ENCODE data around the gene NPEPPS. TPM values are rescaled to one million over a fixed set of nuclear protein-coding genes. Genes with fewer than 3 reads are reported as not detected.

The NPEPPS gene
- total and polyA plus RNA-seq, 2 of the 13 experiments (the other 11 are each of a cell fraction or from before 2014, with no cell fraction given): 53.5 to 127 TPM

DNA sequence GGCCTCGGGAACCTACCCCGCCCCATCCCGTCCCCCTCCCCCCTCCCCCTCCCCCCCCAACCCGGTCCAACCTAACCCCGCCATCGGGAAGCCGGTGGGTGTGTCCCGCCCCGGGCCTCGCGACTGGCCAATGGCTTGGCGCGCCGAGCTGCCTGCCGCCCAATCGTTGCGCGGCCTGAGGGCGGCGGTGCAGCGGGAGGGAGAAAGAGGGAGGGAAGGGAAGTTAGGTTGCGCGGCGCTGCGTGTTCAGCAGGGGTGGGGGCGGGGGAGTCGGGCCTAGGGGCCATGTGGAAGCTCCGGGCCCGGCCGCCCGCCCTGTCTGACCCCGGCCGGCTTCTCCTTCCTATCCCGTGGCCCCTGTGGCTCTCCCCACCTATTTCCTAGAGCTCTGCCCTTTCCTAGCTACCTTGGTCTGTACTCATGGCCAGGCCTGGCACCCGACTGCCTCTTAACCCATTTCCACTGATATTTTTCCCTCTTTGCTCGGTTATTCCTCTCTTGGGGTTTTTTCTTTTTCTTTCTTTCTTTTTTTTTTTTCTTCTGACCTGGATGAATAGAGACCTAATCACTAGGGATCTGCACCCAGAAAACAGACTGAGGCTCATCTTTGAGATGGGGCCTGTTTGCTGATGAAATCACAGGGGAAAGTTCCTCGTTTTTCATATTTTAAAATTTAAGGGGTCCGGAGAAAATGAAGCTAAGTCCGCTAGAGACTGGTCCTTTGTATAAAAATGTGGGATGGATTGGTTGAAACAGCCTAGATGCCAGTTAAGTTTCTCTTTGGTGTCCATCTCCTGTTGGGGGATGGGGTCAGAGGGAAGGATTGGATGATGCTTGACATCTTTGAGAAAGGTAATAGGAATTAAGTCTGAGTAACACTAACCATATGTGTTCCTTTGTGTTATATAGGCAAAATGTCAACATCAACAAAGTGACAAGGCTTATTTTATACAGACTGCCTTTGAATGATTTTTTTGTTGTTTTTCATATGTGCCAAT is 119.9 kb downstream of the NPEPPS start (continued):
- TF ChIP-seq, protein P1, sequence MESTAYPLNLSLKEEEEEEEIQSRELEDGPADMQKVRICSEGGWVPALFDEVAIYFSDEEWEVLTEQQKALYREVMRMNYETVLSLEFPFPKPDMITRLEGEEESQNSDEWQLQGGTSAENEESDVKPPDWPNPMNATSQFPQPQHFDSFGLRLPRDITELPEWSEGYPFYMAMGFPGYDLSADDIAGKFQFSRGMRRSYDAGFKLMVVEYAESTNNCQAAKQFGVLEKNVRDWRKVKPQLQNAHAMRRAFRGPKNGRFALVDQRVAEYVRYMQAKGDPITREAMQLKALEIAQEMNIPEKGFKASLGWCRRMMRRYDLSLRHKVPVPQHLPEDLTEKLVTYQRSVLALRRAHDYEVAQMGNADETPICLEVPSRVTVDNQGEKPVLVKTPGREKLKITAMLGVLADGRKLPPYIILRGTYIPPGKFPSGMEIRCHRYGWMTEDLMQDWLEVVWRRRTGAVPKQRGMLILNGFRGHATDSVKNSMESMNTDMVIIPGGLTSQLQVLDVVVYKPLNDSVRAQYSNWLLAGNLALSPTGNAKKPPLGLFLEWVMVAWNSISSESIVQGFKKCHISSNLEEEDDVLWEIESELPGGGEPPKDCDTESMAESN (CRISPR knock-in tag; conservative IDR thresholded peaks at IDR 0.05): peak; percentile 81
- TF ChIP-seq KLF12 (CRISPR knock-in tag; IDR thresholded peaks at IDR 0.05; ENCODE audit: borderline replicate concordance) (0 out of 2 replicates have a peak, but pooled peaks have one; percentile 38), ZNF891 (CRISPR knock-in tag; IDR thresholded peaks at IDR 0.05) (no peak), ERF (CRISPR knock-in tag; IDR thresholded peaks at IDR 0.05) (peak; percentile 52), IKZF4 (CRISPR knock-in tag; IDR thresholded peaks at IDR 0.05; ENCODE audit: borderline replicate concordance, low read depth, not compliant biosample characterization) (no peak), ZNF446 (CRISPR knock-in tag; IDR thresholded peaks at IDR 0.05) (0 out of 2 replicates have a peak, but pooled peaks have one; percentile 56), ZNF850 (CRISPR knock-in tag; conservative IDR thresholded peaks at IDR 0.05) (no peak)
- TF ChIP-seq, protein P2, sequence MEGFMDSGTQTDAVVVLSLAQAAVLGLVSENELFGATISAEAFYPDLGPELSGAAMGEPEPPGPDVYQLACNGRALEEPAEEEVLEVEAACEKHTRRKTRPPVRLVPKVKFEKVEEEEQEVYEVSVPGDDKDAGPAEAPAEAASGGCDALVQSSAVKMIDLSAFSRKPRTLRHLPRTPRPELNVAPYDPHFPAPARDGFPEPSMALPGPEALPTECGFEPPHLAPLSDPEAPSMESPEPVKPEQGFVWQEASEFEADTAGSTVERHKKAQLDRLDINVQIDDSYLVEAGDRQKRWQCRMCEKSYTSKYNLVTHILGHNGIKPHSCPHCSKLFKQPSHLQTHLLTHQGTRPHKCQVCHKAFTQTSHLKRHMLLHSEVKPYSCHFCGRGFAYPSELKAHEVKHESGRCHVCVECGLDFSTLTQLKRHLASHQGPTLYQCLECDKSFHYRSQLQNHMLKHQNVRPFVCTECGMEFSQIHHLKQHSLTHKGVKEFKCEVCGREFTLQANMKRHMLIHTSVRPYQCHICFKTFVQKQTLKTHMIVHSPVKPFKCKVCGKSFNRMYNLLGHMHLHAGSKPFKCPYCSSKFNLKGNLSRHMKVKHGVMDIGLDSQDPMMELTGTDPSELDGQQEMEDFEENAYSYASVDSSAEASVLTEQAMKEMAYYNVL (CRISPR knock-in tag; IDR thresholded peaks at IDR 0.05; ENCODE audit: borderline replicate concordance): peak; percentile 69; the same call in 1 of the 2 replicates
- TF ChIP-seq, protein P3, sequence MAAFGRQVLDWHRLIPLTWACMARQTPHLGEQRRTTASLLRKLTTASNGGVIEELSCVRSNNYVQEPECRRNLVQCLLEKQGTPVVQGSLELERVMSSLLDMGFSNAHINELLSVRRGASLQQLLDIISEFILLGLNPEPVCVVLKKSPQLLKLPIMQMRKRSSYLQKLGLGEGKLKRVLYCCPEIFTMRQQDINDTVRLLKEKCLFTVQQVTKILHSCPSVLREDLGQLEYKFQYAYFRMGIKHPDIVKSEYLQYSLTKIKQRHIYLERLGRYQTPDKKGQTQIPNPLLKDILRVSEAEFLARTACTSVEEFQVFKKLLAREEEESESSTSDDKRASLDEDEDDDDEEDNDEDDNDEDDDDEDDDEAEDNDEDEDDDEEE (CRISPR knock-in tag; IDR thresholded peaks at IDR 0.05): 0 out of 2 replicates have a peak, but pooled peaks have one; percentile 44
- TF ChIP-seq, protein P4, sequence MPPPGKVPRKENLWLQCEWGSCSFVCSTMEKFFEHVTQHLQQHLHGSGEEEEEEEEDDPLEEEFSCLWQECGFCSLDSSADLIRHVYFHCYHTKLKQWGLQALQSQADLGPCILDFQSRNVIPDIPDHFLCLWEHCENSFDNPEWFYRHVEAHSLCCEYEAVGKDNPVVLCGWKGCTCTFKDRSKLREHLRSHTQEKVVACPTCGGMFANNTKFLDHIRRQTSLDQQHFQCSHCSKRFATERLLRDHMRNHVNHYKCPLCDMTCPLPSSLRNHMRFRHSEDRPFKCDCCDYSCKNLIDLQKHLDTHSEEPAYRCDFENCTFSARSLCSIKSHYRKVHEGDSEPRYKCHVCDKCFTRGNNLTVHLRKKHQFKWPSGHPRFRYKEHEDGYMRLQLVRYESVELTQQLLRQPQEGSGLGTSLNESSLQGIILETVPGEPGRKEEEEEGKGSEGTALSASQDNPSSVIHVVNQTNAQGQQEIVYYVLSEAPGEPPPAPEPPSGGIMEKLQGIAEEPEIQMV (CRISPR knock-in tag; IDR thresholded peaks at IDR 0.05; ENCODE audit: low read depth): peak; percentile 30; the same call in 1 of the 2 replicates
- TF ChIP-seq, protein P5, sequence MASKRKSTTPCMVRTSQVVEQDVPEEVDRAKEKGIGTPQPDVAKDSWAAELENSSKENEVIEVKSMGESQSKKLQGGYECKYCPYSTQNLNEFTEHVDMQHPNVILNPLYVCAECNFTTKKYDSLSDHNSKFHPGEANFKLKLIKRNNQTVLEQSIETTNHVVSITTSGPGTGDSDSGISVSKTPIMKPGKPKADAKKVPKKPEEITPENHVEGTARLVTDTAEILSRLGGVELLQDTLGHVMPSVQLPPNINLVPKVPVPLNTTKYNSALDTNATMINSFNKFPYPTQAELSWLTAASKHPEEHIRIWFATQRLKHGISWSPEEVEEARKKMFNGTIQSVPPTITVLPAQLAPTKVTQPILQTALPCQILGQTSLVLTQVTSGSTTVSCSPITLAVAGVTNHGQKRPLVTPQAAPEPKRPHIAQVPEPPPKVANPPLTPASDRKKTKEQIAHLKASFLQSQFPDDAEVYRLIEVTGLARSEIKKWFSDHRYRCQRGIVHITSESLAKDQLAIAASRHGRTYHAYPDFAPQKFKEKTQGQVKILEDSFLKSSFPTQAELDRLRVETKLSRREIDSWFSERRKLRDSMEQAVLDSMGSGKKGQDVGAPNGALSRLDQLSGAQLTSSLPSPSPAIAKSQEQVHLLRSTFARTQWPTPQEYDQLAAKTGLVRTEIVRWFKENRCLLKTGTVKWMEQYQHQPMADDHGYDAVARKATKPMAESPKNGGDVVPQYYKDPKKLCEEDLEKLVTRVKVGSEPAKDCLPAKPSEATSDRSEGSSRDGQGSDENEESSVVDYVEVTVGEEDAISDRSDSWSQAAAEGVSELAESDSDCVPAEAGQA (IDR thresholded peaks at IDR 0.05; ENCODE audit: low read depth): no peak; the same call in 1 of the 2 replicates
- TF ChIP-seq, protein P5 (CRISPR knock-in tag; IDR thresholded peaks at IDR 0.05; ENCODE audit: borderline replicate concordance): 0 out of 2 replicates have a peak, but pooled peaks have one; percentile 67
